Smooth muscle cell (in vitro differentiated cells): ENCODE data around the gene PDXDC1. TPM values are rescaled to one million over a fixed set of nuclear protein-coding genes. Genes with fewer than 3 reads are reported as not detected.

Experiments used
- DNase-seq: peaks from one replicate; lab custom pipeline; 2025; ENCODE audit not compliant: unreplicated experiment; lab: John Stamatoyannopoulos, UW
- H2AFZ ChIP-seq: fragments of 200-600 bp; sonication (generic); 2 replicates; pipeline ENCODE4 v1.6.0; 2016; ENCODE audit warnings: antibody characterized with exemption, low read depth, mild to moderate bottlenecking
- H3F3A ChIP-seq: fragments of 200-600 bp; sonication (generic); 2 replicates; pipeline ENCODE4 v1.6.0; 2017; ENCODE audit warnings: antibody characterized with exemption, low read depth
- H3K27ac ChIP-seq: fragments of 200-600 bp; sonication (generic); 2 replicates; pipeline ENCODE4 v1.5.1; 2016; ENCODE audit warnings: low read depth, mild to moderate bottlenecking
- H3K27me3 ChIP-seq: fragments of 200-600 bp; sonication (generic); 2 replicates; pipeline ENCODE4 v1.6.1; 2016; ENCODE audit warnings: low read depth, mild to moderate bottlenecking
- H3K36me3 ChIP-seq: fragments of 200-600 bp; sonication (generic); 2 replicates; pipeline ENCODE4 v1.5.1; 2016; ENCODE audit warnings: low read depth
- H3K4me1 ChIP-seq: fragments of 200-600 bp; sonication (generic); 2 replicates; pipeline ENCODE4 v1.5.1; 2016; ENCODE audit warnings: low read depth
- H3K4me2 ChIP-seq: fragments of 200-600 bp; sonication (generic); 2 replicates; pipeline ENCODE4 v1.6.0; 2016; ENCODE audit warnings: mild to moderate bottlenecking
- H3K4me3 ChIP-seq: fragments of 200-600 bp; sonication (generic); 2 replicates; pipeline ENCODE4 v1.5.1; 2016; ENCODE audit warnings: mild to moderate bottlenecking
- H3K79me2 ChIP-seq: fragments of 200-600 bp; sonication (generic); 2 replicates; pipeline ENCODE4 v1.6.0; 2016; ENCODE audit warnings: low read depth, mild to moderate bottlenecking
- H3K9ac ChIP-seq: fragments of 200-600 bp; sonication (generic); 2 replicates; pipeline ENCODE4 v1.6.0; 2016; ENCODE audit warnings: low read depth
- H3K9me3 ChIP-seq: fragments of 200-600 bp; sonication (generic); replicated peaks from 2 replicates; pipeline ENCODE4 v1.5.1; 2016; ENCODE audit warnings: low read depth
- H4K20me1 ChIP-seq: fragments of 200-600 bp; sonication (generic); 2 replicates; pipeline ENCODE4 v1.6.0; 2016; ENCODE audit warnings: low read depth
- CTCF ChIP-seq: fragments of 200-600 bp; sonication (generic); IDR thresholded peaks from 2 replicates; pipeline ENCODE4 v1.5.1; 2017; ENCODE audit warnings: borderline replicate concordance, mild to moderate bottlenecking, antibody characterized with exemption; ENCODE audit not compliant: insufficient read depth, poor library complexity, severe bottlenecking
- WGBS: methylation state at CpG from one replicate; pipeline ENCODE4 v1.1.7; 2016; ENCODE audit warnings: low lambda C conversion rate; 5-methylcytosine and 5-hydroxymethylcytosine counted together
- polyA plus RNA-seq: library from polyadenylated mRNA; unstranded; fragments of >200 nt; fragmentation: Nextera tagmentation; extraction: Ambion mirVana; gene quantifications from 2 replicates; pipeline ENCODE4 v1.2.1, GENCODE V29; 2016
- total RNA-seq: library from RNA; depleted of rRNA; stranded (reverse); fragments of >200 nt; gene quantifications from 2 replicates; pipeline ENCODE4 v1.2.3, GENCODE V29; 2014

The PDXDC1 gene
- total and polyA plus RNA-seq, 2 experiments from 2014 or later: 102 to 113 TPM

GRCh38 chr16:15034266-15035162 is 59.7 kb downstream of the PDXDC1 start:
- peaks cover 49% of the 10 kb centered on the region for H3K36me3 ChIP-seq

GRCh38 chr16:15035163-15035729 is 60.4 kb downstream of the PDXDC1 start:
- no peak overlapping the region for H3K9ac ChIP-seq

More at GRCh38 chr16:15034266-15035162, 59.7 kb downstream of the PDXDC1 start:
- Histone ChIP-seq H3K9me3 (no peaks in the 10 kb centered on the region), H3K4me1 (no peaks in the 10 kb centered on the region), H3K4me2 (no peak overlapping the region), H4K20me1 (peaks cover 34% of the 10 kb centered on the region), H3K27ac (no peak overlapping the region), H3K27me3 (no peaks in the 10 kb centered on the region), H3K79me2 (no peaks in the 10 kb centered on the region), H3F3A (peaks cover 12% of the 10 kb centered on the region), H2AFZ (no peak overlapping the region), H3K4me3 (no peak overlapping the region), H3K9ac (no peak overlapping the region)
- WGBS: 92% methylated on average over 23 of the region's 23 CpGs
- no peak for TF ChIP-seq CTCF
- no peak for DNase-seq

GRCh38 chr16:15037003-15037402 is 62.2 kb downstream of the PDXDC1 start:
- Histone ChIP-seq H3F3A (peaks cover 16% of the 10 kb centered on the region), H3K9me3 (no peaks in the 10 kb centered on the region), H3K27ac (no peak overlapping the region), H3K36me3 (peaks cover 45% of the 10 kb centered on the region), H3K4me3 (no peak overlapping the region), H3K79me2 (no peaks in the 10 kb centered on the region), H3K27me3 (no peaks in the 10 kb centered on the region), H2AFZ (no peak overlapping the region), H4K20me1 (peaks cover 25% of the 10 kb centered on the region), H3K4me2 (no peak overlapping the region), H3K4me1 (no peaks in the 10 kb centered on the region), H3K9ac (no peak overlapping the region)
- no peak for DNase-seq
- no peak for TF ChIP-seq CTCF
- WGBS: 94% methylated on average over 10 of the region's 10 CpGs

More at GRCh38 chr16:15035163-15035729, 60.4 kb downstream of the PDXDC1 start:
- no peak overlapping the region for H3K4me2 ChIP-seq
- no peak overlapping the region for H2AFZ ChIP-seq
- peaks cover 49% of the 10 kb centered on the region for H3K36me3 ChIP-seq
- no peak overlapping the region for H3K4me3 ChIP-seq
- H3K27me3 ChIP-seq: no peaks in the 10 kb centered on the region
- DNase-seq: no peak
- H3F3A ChIP-seq: peaks cover 14% of the 10 kb centered on the region
- 87% methylated on average over 15 of the region's 15 CpGs for WGBS
- no peaks in the 10 kb centered on the region for H3K9me3 ChIP-seq
- peaks cover 26% of the 10 kb centered on the region for H4K20me1 ChIP-seq
- no peaks in the 10 kb centered on the region for H3K4me1 ChIP-seq
- TF ChIP-seq CTCF: no peak
- H3K27ac ChIP-seq: no peak overlapping the region
- no peaks in the 10 kb centered on the region for H3K79me2 ChIP-seq
